Skin epidermis (tissue), 12 donors: ENCODE results near the gene CST1.
A peak's percentile ranks its signal among the peaks of the same experiment; 100 is the strongest.
"Not testable (repeated sequence)": the region's sequence is repeated elsewhere in the genome, so short reads cannot be mapped to it uniquely, and the experiment has no call there.

ENCODE experiments used
- H3K27ac ChIP-seq, 21 experiments: fragments of 200-600 bp; sonication (generic) in 11 of 21; one replicate each; pipeline ENCODE4 v1.5.0; 2020; ENCODE audit warnings: mild to moderate bottlenecking in 3 of 21, inconsistent platforms in 2 of 21, moderate library complexity in 2 of 21
- H3K4me3 ChIP-seq, 7 experiments: fragments of 200-600 bp; sonication (generic) in 2 of 7; one replicate each; pipeline ENCODE4 v1.5.0; 2020; ENCODE audit warnings: inconsistent platforms in 2 of 7, mild to moderate bottlenecking in 2 of 7, moderate library complexity in 1 of 7

CST1 gene

GRCh38 chr20:23756792-23757191 lies 6.1 kb upstream of the CST1 start:
- H3K4me3 ChIP-seq, result not testable (repeated sequence)

DNA sequence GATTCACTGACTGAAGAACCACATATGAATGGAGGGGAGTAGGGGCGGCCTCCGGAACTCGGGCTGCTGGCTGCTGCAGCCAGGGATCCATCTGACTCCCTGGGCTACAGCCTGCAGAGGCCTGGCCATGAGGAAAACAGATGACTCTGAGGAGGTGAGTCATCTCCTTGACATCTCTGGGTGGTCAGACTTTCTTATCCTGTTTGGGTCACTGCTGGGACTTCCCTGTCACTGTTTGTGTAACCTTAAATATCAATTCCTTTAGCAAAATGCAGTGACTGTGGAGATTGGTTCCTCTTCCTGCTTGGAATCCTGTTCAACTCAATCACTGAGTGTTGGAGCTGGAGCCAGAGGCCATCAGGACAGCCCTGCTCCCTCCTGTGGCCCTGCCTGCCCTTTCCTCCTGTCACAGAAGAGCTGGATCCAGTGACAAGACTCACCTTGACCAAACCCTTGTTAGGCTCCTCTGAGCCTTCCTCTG lies 4.4 kb upstream of the CST1 start:
- H3K4me3 ChIP-seq, result not testable (repeated sequence)
- H3K27ac ChIP-seq, result peak overlapping the region in 11 of 21 experiments; percentile 4 to 81 (median 36)

More at GRCh38 chr20:23756792-23757191, 6.1 kb upstream of the CST1 start:
- H3K27ac ChIP-seq, result not testable (repeated sequence)

DNA sequence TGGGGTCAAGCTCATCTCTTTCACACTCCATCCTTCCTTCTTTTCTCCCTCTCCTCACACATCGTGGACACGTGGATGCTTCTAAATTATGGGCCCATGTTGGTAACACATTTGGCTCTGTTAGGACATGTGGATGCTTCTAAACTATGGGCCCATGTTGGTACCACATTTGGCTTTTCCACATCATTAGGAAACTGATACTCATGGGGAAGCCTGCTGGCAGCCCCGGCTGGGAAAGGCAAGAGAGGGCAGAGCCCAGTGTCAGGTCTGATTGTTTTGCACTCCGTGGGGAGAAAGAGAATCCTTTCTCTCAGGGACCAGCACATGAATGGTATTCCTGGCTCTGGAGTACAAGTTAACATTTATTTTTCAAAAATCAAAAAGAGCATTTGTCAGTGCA lies 4.0 kb upstream of the CST1 start:
- no peak overlapping the region for H3K4me3 ChIP-seq
- peak overlapping the region in 1 of 21 experiments; percentile 36 for H3K27ac ChIP-seq

DNA sequence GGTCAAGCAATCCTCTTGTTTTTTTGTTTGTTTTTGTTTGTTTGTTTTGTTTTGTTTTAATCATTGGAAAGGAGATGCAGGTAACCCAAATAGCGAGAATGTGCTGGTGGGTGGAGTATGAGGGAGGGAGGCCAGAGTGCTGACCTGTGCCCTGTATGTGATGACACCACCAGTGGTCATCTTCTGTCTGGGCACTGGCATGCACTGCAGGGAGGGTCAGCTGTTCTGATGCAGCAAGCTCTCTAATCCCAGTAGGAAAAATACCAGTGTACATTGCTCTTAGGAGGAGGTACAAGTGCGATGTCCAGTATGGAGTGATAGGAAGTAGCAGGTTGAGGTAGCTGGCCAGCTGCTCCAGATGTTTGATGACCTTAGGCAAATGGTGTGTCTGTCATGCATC lies 2.9 kb upstream of the CST1 start:
- no peak overlapping the region for H3K27ac ChIP-seq

GRCh38 chr20:23753194-23753548 lies 2.4 kb upstream of the CST1 start:
- no peak overlapping the region for H3K4me3 ChIP-seq
- H3K27ac ChIP-seq, result no peak overlapping the region

More for the DNA sequence above, 2.9 kb upstream of the CST1 start:
- H3K4me3 ChIP-seq, result no peak overlapping the region

DNA sequence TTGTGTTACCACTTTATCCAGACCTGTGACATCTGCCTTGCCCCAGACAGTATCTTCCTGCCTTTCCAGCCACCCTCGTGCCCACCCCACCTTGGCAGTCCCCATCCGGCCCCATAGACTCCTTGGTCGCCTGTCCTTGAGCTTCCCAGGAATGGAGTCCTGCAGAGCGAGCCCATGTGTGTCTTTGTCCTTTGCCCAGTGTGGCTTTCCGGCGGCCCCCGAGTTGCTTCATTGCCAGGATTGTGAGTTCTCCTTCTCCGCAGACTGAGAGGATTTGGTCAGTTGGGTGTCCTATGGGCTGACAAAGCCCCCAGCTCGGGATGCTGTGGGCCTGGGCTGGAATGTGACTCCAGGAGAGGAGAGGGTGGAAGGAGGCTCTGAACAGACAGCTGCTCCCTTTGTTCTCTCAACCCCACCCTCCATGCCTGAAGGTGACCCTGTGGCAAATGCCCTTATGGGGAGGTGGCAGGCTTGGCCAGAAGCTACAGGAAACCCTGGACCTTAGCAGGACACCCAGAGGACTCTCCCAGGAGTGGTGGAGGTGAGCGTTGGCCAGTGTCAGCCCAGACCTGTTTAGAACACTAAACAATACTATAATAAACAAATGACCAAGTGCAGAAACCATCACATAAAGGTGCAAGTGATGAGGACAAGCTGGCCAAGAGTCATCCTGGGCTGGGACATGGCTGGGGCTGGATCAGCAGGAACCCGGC lies 1.9 kb upstream of the CST1 start:
- no peak overlapping the region for H3K27ac ChIP-seq
- H3K4me3 ChIP-seq, result no peak overlapping the region

DNA sequence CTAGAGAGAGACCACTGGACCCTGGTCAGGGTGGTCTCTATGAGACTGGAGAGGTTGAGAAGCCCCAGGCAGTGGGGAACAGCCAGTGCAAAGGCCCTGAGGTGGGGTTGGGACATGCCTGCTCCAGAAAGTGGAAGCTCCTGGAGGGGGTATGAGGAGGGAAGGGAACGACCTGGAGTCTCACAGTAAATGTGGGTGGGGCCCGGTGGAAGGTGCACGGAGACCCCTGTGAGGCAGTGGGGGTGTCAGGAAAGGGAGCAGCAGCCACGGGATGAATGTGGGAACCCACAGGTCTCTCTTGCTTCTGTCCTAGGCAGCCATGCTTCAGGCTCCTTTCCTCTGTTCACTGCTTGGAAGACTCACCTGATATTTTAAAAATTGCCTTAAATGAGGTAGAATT lies 1.3 kb upstream of the CST1 start:
- H3K4me3 ChIP-seq, result no peak overlapping the region
- H3K27ac ChIP-seq, result no peak overlapping the region

- no peak overlapping the region for H3K27ac ChIP-seq
- no peak overlapping the region for H3K4me3 ChIP-seq
Observed at GRCh38 chr20:23749746-23750145, 989 bp downstream of the CST1 start.

DNA sequence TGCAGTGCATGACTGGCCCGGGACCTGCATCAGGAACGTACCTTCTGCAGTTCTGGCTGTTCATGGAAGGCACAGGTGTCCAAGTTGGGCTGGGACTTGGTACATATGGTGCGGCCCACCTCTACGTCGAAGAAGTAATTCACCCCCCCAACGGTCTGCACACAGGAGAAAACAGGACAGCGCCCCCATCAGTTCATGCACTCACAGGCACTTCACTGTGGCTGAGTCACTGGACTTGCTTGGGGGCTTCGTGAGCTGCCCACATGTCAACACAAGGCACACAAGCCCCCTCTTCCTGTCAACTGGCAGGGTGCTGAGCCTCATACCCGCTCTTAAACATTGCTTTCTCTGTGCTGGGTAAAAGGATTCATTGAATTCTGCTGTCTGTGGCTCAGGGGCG lies 1.8 kb downstream of the CST1 start:
- not testable (repeated sequence) for H3K4me3 ChIP-seq

DNA sequence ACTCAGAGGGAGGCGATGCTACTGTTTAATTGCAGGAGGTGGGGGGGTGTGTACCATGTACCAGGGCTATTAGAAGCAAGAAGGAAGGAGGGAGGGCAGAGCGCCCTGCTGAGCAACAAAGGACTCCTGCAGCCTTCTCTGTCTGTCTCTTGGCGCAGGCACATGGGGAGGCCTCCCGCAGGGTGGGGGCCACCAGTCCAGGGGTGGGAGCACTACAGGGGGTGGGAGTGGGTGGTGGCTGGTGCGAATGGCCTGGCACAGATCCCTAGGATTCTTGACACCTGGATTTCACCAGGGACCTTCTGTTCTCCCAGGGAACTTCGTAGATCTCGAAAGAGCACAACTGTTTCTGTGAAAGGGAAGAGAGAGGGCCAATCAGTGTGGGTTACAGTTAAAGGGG lies 3.2 kb downstream of the CST1 start:
- H3K27ac ChIP-seq, H3K4me3 ChIP-seq: not testable (repeated sequence)

More for the DNA sequence above, 1.8 kb downstream of the CST1 start:
- not testable (repeated sequence) for H3K27ac ChIP-seq

DNA sequence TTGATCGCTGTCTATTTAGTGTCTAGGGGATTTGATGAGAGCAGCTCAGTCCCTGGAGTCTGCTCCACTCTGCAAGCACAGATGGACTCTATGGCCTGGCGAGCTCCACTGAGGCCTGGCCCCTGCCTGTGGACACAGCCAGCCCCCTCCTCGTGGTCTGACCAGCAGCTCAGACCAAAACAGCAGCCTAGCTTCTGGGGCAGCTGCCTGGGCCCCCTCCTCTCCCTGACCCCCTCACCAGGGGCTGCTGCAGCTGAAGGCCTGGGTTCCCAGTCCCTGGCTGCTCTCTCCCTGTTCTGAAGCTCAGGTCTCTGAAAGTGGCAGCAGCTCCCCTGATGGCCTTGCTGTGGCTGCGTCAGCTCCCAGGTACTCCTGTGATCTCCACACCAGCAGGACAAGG lies 3.6 kb downstream of the CST1 start:
- not testable (repeated sequence) for H3K27ac ChIP-seq, H3K4me3 ChIP-seq

DNA sequence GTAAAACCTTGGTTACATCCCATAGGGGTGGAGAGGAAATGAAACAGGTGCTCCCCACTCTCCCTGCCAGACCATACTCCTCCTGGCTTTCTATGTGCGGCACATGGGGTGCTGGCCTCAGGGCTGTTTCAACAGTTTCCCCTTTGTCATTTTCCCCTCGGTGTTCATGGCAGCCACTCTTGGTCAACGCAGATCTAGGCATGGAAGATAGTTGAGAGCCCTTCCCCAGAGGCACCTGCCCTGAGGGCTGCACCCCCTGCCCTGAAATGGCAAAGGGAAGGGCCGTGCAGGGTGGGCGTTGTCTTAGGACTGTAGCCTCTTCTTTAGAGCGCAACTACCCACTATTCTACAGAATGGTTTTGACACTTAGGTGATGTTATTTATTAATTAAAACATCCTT lies 4.4 kb downstream of the CST1 start:
- Histone ChIP-seq H3K4me3 (no peak overlapping the region), H3K27ac (no peak overlapping the region)

GRCh38 chr20:23745247-23745646 lies 5.5 kb downstream of the CST1 start:
- no peak overlapping the region for H3K4me3 ChIP-seq

DNA sequence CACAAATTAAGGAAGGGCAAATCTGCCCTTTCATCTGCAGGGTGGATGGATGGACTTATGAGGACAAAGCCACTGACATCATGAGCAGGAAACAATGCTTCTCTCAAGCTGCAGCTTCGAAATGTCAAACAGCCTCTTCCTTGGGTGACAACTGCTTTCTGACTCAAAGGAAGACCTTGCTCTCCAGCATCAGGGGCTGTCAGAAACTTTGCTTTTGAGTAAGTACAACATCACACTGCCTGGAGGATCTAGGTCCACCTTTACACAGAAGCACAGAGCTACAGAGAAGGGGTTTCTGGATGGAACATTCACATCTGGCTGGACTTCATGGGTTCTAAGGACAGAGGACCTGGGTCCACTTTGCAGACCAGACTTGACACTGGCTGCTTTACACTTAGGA lies 5.9 kb downstream of the CST1 start:
- Histone ChIP-seq H3K27ac (no peak overlapping the region), H3K4me3 (no peak overlapping the region)

More at GRCh38 chr20:23745247-23745646, 5.5 kb downstream of the CST1 start:
- no peak overlapping the region for H3K27ac ChIP-seq

DNA sequence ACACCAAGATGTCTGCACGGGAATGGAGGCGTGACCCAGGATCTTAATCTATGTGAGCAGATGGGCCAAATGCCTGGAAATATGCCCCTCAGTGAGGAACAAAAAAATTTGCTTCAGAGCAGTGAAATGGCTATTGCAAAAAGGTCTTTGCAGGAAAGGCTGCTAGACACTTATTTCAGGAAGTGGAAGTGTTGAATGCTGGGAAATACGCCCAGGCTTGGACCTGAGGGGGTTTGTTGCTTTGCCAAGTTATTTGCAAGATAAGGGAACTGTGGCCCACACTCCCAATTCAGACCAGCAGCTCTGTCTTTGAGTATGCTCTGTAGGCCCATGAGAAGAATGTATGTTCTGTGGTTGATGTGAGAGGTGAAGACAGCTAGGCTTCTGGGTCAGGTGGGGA lies 15.3 kb downstream of the CST1 start:
- H3K4me3 ChIP-seq, H3K27ac ChIP-seq: not testable (repeated sequence)

GRCh38 chr20:23734949-23735348 lies 15.8 kb downstream of the CST1 start:
- H3K27ac ChIP-seq, H3K4me3 ChIP-seq: not testable (repeated sequence)

- H3K4me3 ChIP-seq, H3K27ac ChIP-seq: not testable (repeated sequence)
Observed at GRCh38 chr20:23734440-23734839, 16.3 kb downstream of the CST1 start.

- H3K4me3 ChIP-seq, result no peak overlapping the region
Observed at GRCh38 chr20:23727016-23727415, 23.7 kb downstream of the CST1 start.

DNA sequence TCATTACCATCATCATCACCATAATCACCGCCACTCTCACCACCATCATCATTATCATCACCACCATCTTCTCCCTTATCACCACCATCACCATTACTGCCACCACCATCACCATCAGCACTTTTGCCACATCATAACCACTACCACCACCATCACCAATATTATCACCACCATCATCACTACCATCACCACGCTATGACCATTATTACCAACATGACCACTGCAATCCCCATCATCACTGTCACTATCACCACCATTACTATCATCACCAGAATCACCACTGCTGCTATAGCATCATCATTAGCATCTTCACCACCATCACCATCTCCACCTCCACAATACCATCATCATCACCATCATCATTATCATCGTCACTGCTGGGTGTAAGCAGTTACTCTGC lies 25.6 kb downstream of the CST1 start:
- no peak overlapping the region for H3K27ac ChIP-seq
- no peak overlapping the region for H3K4me3 ChIP-seq

More at GRCh38 chr20:23727016-23727415, 23.7 kb downstream of the CST1 start:
- H3K27ac ChIP-seq, result no peak overlapping the region

- not testable (repeated sequence) for H3K4me3 ChIP-seq, H3K27ac ChIP-seq
Observed at GRCh38 chr20:23723659-23724307, 27.0 kb downstream of the CST1 start.

GRCh38 chr20:23722851-23723250 lies 27.9 kb downstream of the CST1 start:
- H3K27ac ChIP-seq, H3K4me3 ChIP-seq: not testable (repeated sequence)
